GM19099 (cell line): ENCODE measurements around the gene TRAF1.

Source experiments
- POLR2A ChIP-seq: IDR thresholded peaks from 3 replicates; pipeline ENCODE4 v1.6.1; 2011; ENCODE audit warnings: low read depth; ENCODE audit not compliant: insufficient read length; ENCODE audit errors: extremely low read depth

The TRAF1 gene

DNA sequence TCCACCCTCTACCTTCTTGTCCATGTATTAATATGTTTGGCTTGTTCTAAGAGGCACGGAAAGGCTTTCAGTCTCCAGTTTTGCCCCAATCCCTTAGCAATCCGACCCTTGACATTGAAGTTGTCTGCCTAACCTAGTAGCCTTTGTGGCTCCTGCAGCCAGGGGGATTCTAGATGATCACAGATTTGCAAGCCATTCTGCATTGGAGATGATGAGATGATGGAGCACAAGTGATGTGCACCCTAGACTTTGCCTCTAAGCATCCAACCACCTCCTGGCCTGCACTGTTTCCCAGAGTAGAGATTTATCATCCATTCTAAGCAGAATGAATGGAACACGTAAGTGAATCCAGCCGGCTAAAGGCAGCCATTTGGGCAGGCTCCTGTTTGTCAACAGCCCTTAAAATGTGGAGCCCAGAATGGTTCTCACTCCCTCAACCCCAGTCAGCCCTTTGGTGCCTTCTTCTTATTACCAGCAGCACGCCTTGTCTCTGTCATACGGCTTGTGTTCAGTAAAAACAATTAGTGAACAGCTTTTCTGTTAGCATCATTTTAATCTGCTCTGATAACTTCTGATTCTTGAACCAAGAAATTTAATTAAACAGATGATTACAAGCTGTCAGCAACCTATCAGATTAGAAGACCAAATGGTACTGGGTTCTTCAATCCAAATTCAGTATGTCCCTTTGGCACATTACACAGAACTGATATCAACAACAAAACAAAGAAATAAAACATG, 5.7 kb upstream of the TRAF1 start:
- peak; percentile 27 for TF ChIP-seq POLR2A

DNA sequence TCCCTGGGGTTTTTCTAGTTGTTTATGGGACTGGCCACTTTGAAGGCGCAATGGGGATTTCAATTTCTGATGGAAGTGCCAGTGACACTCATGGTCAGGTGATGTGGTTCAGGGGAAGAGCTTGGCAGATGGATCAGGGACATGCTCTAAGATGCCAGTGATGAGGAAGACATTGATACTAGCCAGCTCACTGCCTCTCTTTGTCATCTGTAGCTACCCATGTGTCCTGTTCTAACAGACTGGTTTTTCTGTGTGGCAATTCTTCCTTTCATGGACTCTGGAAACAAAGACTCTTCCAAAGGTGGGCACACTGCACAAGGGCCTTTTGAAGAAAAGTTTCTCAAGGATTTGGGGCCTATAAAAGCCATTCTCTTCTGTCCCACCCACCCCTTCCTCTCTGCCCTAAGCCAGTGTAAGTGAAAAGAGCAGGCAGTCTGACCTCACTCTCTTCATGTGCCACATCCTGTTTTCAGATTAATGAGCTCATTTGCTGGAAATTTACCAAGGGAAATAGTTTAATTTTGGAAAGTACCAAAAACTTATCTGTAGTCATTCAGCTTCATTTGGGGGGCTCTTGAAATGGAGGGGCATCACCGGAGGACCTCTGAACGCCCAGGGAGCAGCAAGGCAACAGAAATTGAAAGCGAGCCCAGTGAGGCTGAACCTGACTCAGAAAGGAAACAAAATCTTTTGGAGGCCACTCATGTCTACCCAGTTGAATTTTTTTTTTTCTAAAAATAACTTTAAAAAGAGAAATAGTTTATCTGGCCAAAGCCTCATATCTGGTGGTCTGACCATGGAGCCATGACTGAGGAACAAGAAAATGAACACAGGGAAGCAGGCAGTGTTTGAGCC, 4.9 kb upstream of the TRAF1 start:
- peak; percentile 13 for TF ChIP-seq POLR2A

DNA sequence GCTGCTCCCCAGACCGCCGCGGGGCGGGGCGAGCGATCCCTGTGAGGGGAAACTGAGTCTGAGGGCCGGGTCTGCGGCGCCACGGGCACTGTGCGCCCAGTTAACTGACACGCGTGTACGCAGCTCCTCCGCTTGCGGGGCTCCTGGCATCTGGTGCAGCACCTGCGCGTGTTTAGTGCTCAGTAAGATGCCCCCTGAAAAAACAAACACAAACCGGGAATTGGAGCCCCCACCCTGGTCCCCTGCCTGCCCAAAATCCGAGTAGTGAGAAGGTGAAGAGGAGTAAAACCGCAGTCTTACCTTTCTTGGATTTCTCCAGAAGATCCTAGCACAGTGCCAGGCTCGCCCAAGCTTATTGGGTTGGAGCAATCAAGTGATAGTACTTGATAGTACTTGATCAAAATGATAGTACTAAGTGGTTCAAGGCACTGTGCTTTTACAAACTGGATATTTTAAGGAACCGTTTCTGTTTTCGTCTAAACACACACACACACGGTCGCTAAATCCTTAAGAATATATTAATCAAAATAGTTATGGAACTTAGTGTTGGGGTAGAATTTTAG, 2.7 kb upstream of the TRAF1 start:
- peak; percentile 40 for TF ChIP-seq POLR2A

DNA sequence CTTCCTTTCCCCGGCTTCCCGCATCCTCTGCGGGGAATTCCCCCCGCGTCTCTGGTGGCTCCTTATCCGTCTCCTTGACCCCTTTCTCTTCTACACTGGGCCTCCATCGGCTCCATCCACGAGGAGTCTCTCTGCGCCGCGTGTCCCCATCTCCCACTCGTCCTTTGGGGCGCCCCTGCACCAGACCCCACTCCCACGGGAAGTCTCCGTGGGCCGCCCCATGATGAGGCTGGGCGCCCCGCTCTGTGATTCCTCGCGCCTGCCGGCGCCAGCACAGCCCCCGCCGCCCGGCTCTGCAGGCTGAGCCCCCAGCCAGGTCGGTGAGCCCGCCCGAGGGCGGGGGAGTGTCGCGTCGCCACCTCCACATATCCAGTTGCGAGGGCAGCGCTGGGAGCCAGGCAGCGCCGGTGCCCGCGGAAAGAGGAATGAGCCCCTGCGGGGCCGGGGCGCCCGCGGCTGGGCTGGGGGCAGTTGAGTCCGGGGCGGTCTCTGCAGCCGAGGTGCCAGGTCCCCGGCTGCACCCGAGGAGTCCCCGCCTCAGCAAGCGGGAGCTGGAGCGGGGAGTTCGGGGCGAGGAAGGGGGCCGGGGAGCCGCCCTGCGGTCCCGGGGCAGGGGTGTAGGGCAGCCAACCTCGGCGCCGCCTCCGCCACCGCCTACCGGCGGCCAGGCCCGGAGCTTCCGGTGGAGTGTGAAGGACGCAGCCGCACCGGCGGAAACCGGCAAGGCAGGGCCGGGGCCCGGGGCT, 2.1 kb upstream of the TRAF1 start:
- TF ChIP-seq POLR2A, result peak; percentile 69

DNA sequence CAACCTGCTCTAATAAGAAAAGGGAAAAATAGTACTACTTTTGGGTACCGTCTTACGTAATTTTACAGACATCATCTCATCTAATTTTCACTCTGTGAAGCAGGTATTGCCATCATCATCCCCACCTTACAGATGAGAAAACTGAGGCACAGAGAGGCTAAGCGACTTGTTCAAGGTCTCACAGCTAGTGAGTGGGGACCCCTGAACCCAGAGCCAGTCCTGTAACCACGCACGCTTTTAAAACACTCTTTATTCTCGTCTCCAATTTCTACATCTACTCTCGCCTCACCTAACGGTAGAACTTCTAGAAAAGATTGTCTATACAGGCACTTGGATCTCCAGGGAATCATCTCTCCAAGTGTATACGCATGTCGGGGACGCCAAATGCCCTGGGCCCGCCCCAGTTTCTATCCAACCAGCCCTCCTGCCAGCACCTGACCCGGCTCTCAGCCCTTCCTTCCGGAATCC, 1.5 kb upstream of the TRAF1 start:
- no peak for TF ChIP-seq POLR2A

DNA sequence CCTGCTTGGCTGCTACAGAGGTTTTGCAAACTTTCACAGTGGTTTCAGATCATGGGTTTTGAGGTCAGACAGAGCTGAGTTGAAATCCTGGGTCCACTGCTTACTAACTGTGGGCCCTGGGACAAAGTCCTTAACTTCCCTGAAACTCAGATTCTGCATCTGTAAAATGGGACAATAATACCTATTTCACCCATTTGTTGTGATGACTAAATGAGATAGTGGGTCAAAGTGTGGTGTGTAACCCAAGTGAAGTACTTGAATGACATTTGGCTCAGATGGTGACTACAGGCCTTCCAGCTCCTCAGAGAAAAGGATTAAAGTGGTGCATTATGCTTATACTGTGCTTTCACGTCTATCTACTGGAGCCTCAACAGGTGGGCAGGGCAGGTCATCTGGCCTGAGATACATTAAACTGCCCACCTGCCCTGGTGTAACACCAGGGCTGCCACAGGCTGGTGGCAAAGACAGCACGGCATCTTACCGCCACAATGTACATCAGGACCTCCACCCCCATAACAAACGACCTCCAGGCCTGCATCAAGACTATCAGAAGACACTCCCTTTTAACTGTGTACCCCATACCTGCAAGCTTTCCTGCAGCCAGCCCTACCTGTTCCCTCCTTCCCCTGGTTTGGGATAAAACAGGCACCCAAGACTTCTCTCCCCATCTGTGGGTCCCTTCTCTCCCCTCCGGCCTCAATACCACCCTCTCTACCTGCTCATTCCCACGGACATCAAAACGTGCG, 846 bp upstream of the TRAF1 start:
- peak; percentile 31 for TF ChIP-seq POLR2A

DNA sequence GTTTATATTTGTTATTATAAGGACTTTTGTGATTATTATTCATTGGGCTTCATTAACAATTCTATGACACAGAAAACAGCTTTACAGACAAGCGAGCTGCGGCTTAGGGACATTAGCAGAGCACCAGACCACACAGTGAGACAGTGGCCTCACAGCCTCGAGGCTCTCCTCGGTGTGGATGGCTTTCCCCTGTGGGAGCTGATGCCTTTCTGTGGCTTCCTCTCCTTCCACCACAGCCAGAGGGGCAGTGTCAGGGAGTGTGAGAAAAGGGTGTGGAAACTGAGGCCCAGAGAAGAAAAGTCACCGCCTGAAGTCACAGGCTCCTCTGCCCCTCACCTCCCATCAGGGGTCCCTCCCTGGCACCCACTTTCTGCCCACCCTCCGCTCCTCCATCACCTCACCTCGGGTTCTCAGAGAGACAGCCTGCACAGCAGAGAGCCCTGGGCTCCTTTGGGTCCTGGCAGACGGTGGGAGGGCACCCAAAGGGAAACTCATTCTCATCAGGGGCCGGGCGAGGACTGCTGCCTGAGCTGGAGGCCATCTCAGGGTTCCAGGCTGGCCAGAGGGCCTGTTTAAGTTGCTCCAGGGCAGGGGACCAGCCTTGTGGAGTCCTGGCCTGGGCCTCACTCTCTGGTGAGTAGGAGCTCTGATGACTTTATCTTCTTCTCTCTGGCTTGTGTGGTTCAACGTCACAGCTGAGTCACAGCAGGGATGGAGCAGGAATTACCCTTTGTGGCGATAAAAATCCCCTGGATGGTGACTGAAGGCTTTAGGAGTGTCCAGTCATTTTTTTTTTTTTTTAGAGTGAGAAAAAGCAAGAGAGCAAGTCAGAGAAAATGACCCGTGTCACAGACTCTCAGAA, 830 bp downstream of the TRAF1 start:
- peak; percentile 98 for TF ChIP-seq POLR2A

DNA sequence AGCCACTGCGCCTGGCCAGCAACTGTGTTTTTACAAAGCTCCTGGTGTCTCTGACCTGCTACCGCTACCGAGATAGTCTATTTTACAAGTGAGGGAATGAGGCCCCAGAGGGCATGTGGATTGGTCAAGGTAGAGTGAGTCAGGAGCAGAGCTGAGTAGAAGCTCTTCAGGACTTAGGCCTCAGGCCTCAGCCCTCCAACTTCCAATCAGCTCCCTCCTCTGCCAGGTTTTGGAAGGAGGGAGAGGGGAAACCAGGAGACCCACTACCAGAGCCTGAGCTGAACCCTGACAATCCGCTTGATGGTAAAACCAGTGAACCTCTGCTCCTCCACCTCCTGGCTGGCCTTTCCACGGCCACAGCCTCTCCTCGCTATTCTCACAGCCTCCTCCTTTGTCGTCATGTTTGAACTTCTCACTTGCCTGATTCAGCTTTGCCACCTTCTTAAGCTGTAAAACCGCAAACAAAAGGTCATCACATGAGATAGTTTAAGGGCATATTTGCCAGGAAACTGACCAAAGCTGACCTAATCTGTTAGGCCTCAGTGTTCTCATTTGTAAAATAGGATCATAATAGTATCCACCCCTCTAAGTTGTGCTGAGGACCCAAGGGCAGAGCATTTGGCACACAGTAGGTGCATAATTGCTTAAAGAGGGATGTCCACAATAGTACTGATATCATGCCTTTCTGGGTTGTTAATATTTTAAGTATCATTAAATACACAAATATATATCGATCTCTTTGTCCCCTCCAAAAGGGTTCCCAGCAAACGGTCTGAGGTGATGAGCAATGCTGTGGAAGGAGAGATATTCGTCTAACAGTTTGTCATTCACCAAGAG, 1.7 kb downstream of the TRAF1 start:
- TF ChIP-seq POLR2A, result no peak

DNA sequence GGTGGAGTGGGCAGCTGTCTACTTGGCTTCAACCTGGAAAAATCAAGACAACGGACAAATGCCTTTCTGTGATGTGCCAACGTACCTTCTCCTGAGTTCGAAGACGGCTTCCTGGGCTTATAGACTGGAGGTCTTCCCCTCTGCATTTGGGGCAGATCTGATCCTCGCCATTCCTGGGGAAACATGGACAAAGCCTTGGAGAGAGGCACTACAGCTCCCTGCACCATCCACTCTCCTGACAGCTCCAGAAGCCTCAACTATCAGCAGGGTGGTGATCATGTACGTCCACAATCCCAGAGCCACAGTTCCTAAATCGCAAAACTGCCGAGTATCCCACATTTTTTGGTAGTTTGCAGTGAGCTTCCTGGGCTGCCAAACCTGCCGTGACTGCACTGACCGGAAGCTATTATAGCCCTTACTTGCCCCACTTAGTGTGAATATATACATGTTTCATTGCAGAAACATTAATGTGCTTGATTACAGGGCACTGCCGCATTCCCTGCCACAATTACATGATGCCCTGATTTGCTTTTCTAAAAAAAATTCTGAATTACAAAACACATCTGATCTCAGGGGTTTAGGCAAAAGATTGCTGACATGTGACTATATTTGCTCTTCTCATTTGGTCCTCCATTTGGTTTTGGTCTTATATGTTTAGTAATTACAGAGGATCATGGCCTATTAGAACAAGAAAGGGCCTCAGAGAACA, 2.8 kb downstream of the TRAF1 start:
- no peak for TF ChIP-seq POLR2A

DNA sequence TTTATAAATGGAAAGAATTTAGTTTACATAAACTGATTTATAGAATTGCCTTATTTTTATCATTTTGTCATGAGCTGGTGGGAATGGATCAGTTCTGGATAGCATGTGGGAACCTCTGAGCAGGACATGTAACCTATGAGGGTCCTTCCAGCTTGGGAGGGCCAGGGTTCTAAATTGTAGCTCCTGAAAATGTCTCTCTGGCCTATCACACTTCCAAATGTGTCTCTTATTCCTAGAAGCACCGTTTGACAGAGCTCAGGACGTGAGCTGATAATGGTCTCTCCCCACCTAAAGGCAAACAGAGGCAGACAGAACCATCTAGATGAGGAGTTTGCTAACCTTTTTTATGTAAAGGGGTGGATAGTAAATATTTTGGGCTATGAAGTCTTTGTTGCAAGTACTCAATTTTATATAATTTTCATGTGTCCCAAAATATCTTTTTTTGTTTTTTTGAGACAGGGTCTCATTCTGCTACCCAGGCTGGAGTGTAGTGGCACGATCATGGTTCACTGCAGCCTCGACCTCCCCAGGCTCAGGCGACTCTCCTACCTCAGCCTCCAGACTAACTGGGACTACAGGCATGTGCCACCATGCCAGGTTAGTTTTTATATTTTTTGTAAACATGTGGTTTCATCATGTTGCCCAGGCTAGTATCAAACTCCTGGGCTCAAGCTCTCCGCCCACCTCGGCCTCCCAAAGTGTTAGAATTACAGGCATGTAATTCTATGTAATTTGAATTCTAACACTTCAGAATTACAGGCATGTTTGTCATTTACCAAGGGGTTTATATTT, 4.0 kb downstream of the TRAF1 start:
- TF ChIP-seq POLR2A, result peak; percentile 46

DNA sequence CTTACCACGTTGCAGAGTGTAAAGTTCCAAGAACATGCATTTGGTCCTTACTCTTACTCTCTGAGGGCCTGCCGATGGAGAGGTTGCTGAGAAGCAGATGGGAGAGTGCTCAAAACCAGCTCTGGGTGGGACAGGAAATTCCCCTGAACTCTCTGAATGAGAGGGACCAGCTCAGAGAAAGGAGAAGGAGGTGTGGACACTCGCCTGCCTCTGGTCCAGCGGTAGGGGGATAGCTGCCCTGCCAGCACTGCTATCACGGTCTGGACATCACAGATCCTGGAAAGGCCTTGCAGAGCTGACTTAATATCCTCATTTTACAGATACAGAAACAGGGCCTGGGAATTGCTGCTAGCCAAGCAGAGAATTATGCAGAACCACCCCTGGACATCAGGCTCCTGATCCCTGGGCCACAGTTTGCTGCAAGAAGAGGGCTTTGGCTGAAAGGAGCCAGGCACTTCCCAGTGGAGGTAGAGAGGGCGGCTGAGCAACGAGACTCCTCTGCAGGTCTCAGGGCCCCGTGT, 4.9 kb downstream of the TRAF1 start:
- TF ChIP-seq POLR2A, result peak; percentile 43
